Activated CD8-positive, alpha-beta memory T cell treated with anti-CD3 and anti-CD28 coated beads, Interleukin-2, amount 10 ng/mL, durations not matched to agents 7 days and 5 days (primary cell): ENCODE data around the gene SNCAIP. TPM values are rescaled to one million over a fixed set of nuclear protein-coding genes. Genes with fewer than 3 reads are reported as not detected.

Experiments
- total RNA-seq, 2 experiments: library from RNA; stranded (reverse); gene quantifications; one replicate each; pipeline ENCODE4 v1.2.3, GENCODE V29; 2021

The SNCAIP gene
- total RNA-seq, 2 experiments from 2014 or later, result not detected

Other genes with a start within 250 kb of the SNCAIP start
- gene LOX, start 234.0 kb upstream of the SNCAIP start, total RNA-seq, result not detected
- gene ZNF474, start 182.7 kb upstream of the SNCAIP start, total RNA-seq, result under 1 TPM in 1 of 2 experiments, not detected in 1; 0.35 TPM